ENCODE data around the gene AVPI1.

GRCh38 chr10:97701438-97702069 lies 14.5 kb upstream of the AVPI1 start:
- TF ChIP-seq CTCF (IDR thresholded peaks at IDR 0.05) = peak; percentile 79 to 97 (median 92)
- no peak for TF ChIP-seq POLR2A (IDR thresholded peaks at IDR 0.05; ENCODE audit: low read depth)
- peak; percentile 21 to 47 for TF ChIP-seq POLR2AphosphoS5 (IDR thresholded peaks at IDR 0.05)
- TF ChIP-seq EP300 (IDR thresholded peaks at IDR 0.05) = no peak

Measured in esophagus muscularis mucosa (tissue), 4 donors.